PC-3 (cell line): Measurements from ENCODE around the gene PEX10. TPM values are rescaled to one million over a fixed set of nuclear protein-coding genes. Genes with fewer than 3 reads are reported as not detected.

ENCODE experiments used
- ATAC-seq: fragments of 200-7000 bp; cut with Tn5 transposase; 2 replicates; pipeline ENCODE4 v1.9.1; 2020; ENCODE audit warnings: mild to moderate bottlenecking, moderate library complexity
- BruUV-seq: library from RNA; stranded (reverse); fragments of 400-500 nt; replicated peaks from 2 replicates; lab custom pipeline; 2021; lab: Mats Ljungman, UMichigan
- CTCF ChIA-PET: fragments of 300-600 bp; sonication (Branson Sonifier 250); formaldehyde crosslinking; loops from one replicate; lab custom pipeline; 2022; ENCODE audit warnings: antibody characterized with exemption; lab: Charles Lee
- POLR2A ChIA-PET: fragments of 300-600 bp; sonication (Branson Sonifier 250); formaldehyde crosslinking; loops from one replicate; lab custom pipeline; 2022; ENCODE audit warnings: antibody characterized with exemption; ENCODE audit not compliant: unreplicated experiment; lab: Charles Lee
- DNase-seq: peaks from one replicate; pipeline ENCODE4 v3.0.0-alpha.2; 2015
- H2AFZ ChIP-seq: fragments of 300-600 bp; sonication (generic); 2 replicates; pipeline ENCODE4 v1.6.0; 2016; ENCODE audit warnings: antibody characterized with exemption, low read length
- H3F3A ChIP-seq: fragments of 300-600 bp; sonication (generic); one replicate; pipeline ENCODE4 v1.6.0; 2017; ENCODE audit warnings: antibody characterized with exemption, low read length, control low read depth, mild to moderate bottlenecking; ENCODE audit not compliant: unreplicated experiment
- H3K27ac ChIP-seq: fragments of 300-600 bp; sonication (generic); 2 replicates; pipeline ENCODE4 v1.5.1; 2016; ENCODE audit warnings: mild to moderate bottlenecking, low read length
- H3K27me3 ChIP-seq: fragments of 300-600 bp; sonication (generic); 2 replicates; pipeline ENCODE4 v1.6.1; 2016; ENCODE audit warnings: low read length, mixed read lengths
- H3K36me3 ChIP-seq: fragments of 300-600 bp; sonication (generic); 2 replicates; pipeline ENCODE4 v1.6.1; 2016; ENCODE audit warnings: low read depth, mixed run types, low read length, mixed read lengths
- H3K4me1 ChIP-seq: fragments of 300-600 bp; sonication (generic); 2 replicates; pipeline ENCODE4 v1.5.1; 2016; ENCODE audit warnings: low read length; ENCODE audit not compliant: insufficient read depth
- H3K4me2 ChIP-seq: fragments of 300-600 bp; sonication (generic); 2 replicates; pipeline ENCODE4 v1.6.0; 2016; ENCODE audit warnings: low read length
- H3K4me3 ChIP-seq: fragments of 300-600 bp; sonication (generic); 2 replicates; pipeline ENCODE4 v1.5.1; 2016; ENCODE audit warnings: mild to moderate bottlenecking, low read length, mixed read lengths
- H3K79me2 ChIP-seq: fragments of 300-600 bp; sonication (generic); 2 replicates; pipeline ENCODE4 v1.6.1; 2017; ENCODE audit warnings: low read length, mixed read lengths
- H3K9ac ChIP-seq: fragments of 300-600 bp; sonication (generic); 2 replicates; pipeline ENCODE4 v1.6.0; 2016; ENCODE audit warnings: mild to moderate bottlenecking, low read length
- H3K9me2 ChIP-seq: fragments of 300-600 bp; sonication (generic); replicated peaks from 2 replicates; pipeline ENCODE4 v1.6.1; 2016; ENCODE audit warnings: mixed run types, low read length, mixed read lengths
- H3K9me3 ChIP-seq: fragments of 300-600 bp; sonication (generic); 2 replicates; pipeline ENCODE4 v1.6.1; 2016; ENCODE audit warnings: low read length, mixed read lengths
- H4K20me1 ChIP-seq: fragments of 300-600 bp; sonication (generic); 2 replicates; pipeline ENCODE4 v1.6.1; 2016; ENCODE audit warnings: low read length, mixed read lengths
- EZH2 ChIP-seq: fragments of 300-600 bp; sonication (generic); IDR thresholded peaks from one replicate; pipeline ENCODE4 v1.6.1; 2017; ENCODE audit warnings: antibody characterized with exemption, mild to moderate bottlenecking, low read length; ENCODE audit not compliant: unreplicated experiment
- EZH2phosphoT487 ChIP-seq: fragments of 300-600 bp; sonication (generic); IDR thresholded peaks from 2 replicates; pipeline ENCODE4 v1.6.1; 2018; ENCODE audit warnings: mild to moderate bottlenecking, antibody characterized with exemption, low read length, borderline replicate concordance
- intact Hi-C: fragments of 100-400 bp; cut with micrococcal nuclease; formaldehyde crosslinking; loops from 2 replicates; pipeline ENCODE4 v1.9.0; 2023
- total RNA-seq: library from RNA; depleted of rRNA; stranded (reverse); fragments of >200 nt; gene quantifications from 2 replicates; pipeline ENCODE4 v1.2.3, GENCODE V29; 2014
- TF ChIP-seq, protein P1 (sequence below): fragments of 300-600 bp; sonication (generic); conservative IDR thresholded peaks from 2 replicates; pipeline ENCODE4 v1.5.1; 2017; ENCODE audit warnings: antibody characterized with exemption, low read depth, mild to moderate bottlenecking, low read length

PEX10 gene
- total RNA-seq, 1 experiment from 2014 or later = 100 TPM

DNA sequence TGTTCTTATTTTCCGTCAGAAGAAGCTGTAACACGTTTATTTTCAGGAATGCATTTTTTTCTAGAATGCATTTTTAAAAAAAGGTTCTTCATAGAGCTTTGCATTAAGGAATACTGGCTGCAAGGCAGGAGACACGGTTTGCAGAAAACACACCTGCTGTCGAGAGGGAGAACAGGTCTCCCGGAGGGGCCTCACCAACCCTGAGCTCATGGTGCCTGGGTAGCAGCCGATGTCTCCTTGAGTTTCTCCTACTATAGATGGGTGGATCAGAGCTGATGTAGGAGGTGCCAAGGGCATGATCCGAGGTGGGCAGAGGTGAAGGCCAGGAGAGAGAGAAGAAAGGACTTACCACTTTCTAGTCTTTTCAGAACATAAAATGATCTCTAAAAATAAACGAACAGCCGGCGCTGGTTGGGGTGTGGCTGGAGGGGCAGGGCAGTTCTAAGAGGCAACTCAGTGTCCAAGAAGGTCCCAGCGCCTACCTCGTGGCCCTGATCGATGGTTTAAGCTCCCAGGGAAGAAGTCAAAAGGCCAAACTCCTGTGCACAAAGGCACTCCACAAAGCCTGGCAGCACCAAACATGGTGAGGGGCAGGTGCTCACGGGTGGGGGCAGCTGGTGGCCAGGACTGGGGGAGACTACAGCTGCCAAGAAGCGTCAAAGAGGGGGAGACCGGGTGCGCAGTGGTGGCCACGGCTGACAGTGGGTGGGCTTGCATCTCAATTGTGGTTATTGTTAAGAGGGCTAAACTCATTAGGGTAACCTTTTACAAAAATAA lies 33.2 kb downstream of the PEX10 start:
- ATAC-seq = no peak

DNA sequence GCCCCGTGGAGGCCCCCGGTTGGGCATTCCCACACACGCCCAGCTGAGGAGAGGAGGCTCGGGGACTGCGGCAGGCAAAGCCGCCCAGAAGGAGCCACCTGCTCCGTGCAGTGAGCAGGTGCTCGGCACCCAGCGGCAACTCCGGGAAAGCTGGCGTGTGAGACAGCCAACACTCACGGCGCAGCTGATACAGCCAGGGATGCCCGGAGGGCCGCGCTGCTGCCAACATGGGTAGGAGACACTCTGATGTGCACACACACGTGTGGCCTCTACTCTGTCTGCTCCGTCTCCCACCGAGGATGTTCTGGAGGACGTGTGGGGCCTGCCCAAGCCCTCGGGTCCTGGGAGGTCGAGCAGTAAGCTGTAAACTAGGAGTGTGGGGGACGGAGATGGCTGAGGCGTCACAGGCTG lies 33.9 kb downstream of the PEX10 start:
- H3K4me3 ChIP-seq = no peak overlapping the region
- no peaks in the 10 kb centered on the region for H3K36me3 ChIP-seq
- BruUV-seq = no TSS peak
- no peaks in the 10 kb centered on the region for H3K9me2 ChIP-seq
- H3K9ac ChIP-seq = no peak overlapping the region
- no peak overlapping the region for H2AFZ ChIP-seq
- no peaks in the 10 kb centered on the region for H3K27me3 ChIP-seq
- no peak overlapping the region for H3K4me2 ChIP-seq
- POLR2A ChIA-PET = no interaction called here
- ATAC-seq = no peak
- TF ChIP-seq EZH2phosphoT487 (no peak), EZH2 (no peak)
- TF ChIP-seq, protein P1, sequence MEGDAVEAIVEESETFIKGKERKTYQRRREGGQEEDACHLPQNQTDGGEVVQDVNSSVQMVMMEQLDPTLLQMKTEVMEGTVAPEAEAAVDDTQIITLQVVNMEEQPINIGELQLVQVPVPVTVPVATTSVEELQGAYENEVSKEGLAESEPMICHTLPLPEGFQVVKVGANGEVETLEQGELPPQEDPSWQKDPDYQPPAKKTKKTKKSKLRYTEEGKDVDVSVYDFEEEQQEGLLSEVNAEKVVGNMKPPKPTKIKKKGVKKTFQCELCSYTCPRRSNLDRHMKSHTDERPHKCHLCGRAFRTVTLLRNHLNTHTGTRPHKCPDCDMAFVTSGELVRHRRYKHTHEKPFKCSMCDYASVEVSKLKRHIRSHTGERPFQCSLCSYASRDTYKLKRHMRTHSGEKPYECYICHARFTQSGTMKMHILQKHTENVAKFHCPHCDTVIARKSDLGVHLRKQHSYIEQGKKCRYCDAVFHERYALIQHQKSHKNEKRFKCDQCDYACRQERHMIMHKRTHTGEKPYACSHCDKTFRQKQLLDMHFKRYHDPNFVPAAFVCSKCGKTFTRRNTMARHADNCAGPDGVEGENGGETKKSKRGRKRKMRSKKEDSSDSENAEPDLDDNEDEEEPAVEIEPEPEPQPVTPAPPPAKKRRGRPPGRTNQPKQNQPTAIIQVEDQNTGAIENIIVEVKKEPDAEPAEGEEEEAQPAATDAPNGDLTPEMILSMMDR = no peak
- H3K79me2 ChIP-seq = no peaks in the 10 kb centered on the region
- no peak overlapping the region for H3K27ac ChIP-seq
- CTCF ChIA-PET = no interaction called here
- peaks cover under 1% of the 10 kb centered on the region for H3K4me1 ChIP-seq
- intact Hi-C loops = no loop called here
- no peak for DNase-seq
- H4K20me1 ChIP-seq = no peaks in the 10 kb centered on the region
- no peaks in the 10 kb centered on the region for H3F3A ChIP-seq
- no peaks in the 10 kb centered on the region for H3K9me3 ChIP-seq

More for the DNA sequence above, 33.2 kb downstream of the PEX10 start:
- Histone ChIP-seq H3K4me3 (no peak overlapping the region), H3F3A (no peaks in the 10 kb centered on the region), H4K20me1 (no peaks in the 10 kb centered on the region), H3K36me3 (no peaks in the 10 kb centered on the region), H3K79me2 (no peaks in the 10 kb centered on the region), H3K9ac (no peak overlapping the region), H3K9me2 (no peaks in the 10 kb centered on the region), H3K27ac (no peak overlapping the region), H3K9me3 (no peaks in the 10 kb centered on the region), H2AFZ (no peak overlapping the region), H3K4me1 (no peaks in the 10 kb centered on the region), H3K4me2 (no peak overlapping the region), H3K27me3 (no peaks in the 10 kb centered on the region)
- CTCF ChIA-PET = no interaction called here
- no peak for DNase-seq
- BruUV-seq = no TSS peak
- POLR2A ChIA-PET = no interaction called here
- intact Hi-C loops = no loop called here
- TF ChIP-seq, protein P1 = no peak
- TF ChIP-seq EZH2 (no peak), EZH2phosphoT487 (no peak)

DNA sequence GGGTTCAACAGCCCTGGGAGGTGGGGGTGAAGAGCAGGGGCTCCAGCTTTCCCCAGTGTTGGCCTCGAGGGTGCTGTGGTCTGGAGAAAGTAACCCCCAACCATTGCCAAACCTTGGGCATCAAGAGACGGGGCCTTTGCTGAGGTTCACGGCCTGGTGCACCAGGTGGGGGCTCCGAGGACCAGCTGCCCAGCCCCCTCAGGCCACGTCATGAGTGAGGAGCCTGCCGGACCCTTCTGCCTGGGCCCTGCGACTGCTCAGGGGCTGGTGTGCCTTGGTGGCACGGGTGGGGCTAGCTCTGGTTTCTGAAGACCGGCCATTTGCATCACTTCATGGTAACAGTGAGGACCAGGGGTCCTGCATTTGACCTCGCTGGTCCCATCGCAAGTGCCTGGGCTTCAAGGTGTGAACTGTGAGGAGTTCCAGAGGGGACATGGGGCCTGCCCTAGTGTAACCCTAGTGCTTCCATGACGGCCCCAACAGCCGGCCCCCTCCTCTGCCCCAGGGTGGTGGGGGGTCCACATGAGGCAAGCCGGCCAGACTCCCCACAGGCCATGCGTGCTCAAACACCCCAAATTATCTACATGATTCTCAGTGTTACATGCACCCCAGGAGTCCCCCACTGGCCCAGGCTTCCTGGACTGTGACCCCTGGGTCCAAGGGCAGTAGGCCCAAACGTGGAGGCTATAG lies 34.5 kb downstream of the PEX10 start:
- ChIA-PET CTCF (no interaction called here), POLR2A (no interaction called here)
- DNase-seq (no peak), ATAC-seq (no peak)
- no peaks in the 10 kb centered on the region for H3K36me3 ChIP-seq
- no TSS peak for BruUV-seq
- H3K9me2 ChIP-seq = no peaks in the 10 kb centered on the region
- H3K9me3 ChIP-seq = no peaks in the 10 kb centered on the region
- H3K9ac ChIP-seq = no peak overlapping the region
- peaks cover 6% of the 10 kb centered on the region for H3K4me1 ChIP-seq
- H3K27me3 ChIP-seq = no peaks in the 10 kb centered on the region
- intact Hi-C loops = no loop called here
- TF ChIP-seq EZH2phosphoT487 = no peak
- TF ChIP-seq, protein P1 = no peak
- no peak for TF ChIP-seq EZH2
- no peaks in the 10 kb centered on the region for H3K79me2 ChIP-seq
- H3K4me3 ChIP-seq = no peak overlapping the region
- no peak overlapping the region for H2AFZ ChIP-seq
- no peak overlapping the region for H3K4me2 ChIP-seq
- H4K20me1 ChIP-seq = no peaks in the 10 kb centered on the region
- no peaks in the 10 kb centered on the region for H3F3A ChIP-seq
- no peak overlapping the region for H3K27ac ChIP-seq
